HepG2 (cell line): Measurements from ENCODE around the gene VAV2. TPM values are rescaled to one million over a fixed set of nuclear protein-coding genes. Genes with fewer than 3 reads are reported as not detected.
A peak's percentile ranks its signal among the peaks of the same experiment; 100 is the strongest.

Experiments used
- BCL3 ChIP-seq: sonication (generic); formaldehyde crosslinking; IDR thresholded peaks from 2 replicates; pipeline ENCODE4 v1.5.1; 2020; ENCODE audit warnings: mild to moderate bottlenecking, missing genetic modification reagents, moderate library complexity
- EZH2 ChIP-seq: conservative IDR thresholded peaks from 2 replicates; pipeline ENCODE4 v1.6.1; 2012; ENCODE audit warnings: mild to moderate bottlenecking, low read depth, low read length, moderate library complexity
- NAIF1 ChIP-seq: sonication (generic); formaldehyde crosslinking; IDR thresholded peaks from 2 replicates; pipeline ENCODE4 v1.5.0; 2020; ENCODE audit warnings: mild to moderate bottlenecking, missing genetic modification reagents, borderline replicate concordance
- NCOA1 ChIP-seq: sonication (generic); formaldehyde crosslinking; IDR thresholded peaks from 2 replicates; pipeline ENCODE4 v1.9.0; 2021; ENCODE audit warnings: missing genetic modification reagents
- SPEN ChIP-seq: sonication (generic); formaldehyde crosslinking; IDR thresholded peaks from 2 replicates; pipeline ENCODE4 v1.5.1; 2020; ENCODE audit warnings: low read depth, mild to moderate bottlenecking, missing genetic modification reagents
- ZBTB10 ChIP-seq: sonication (generic); formaldehyde crosslinking; IDR thresholded peaks from 2 replicates; pipeline ENCODE4 v1.4.0; 2020; ENCODE audit warnings: missing genetic modification reagents, borderline replicate concordance
- ZNF280D ChIP-seq: sonication (generic); formaldehyde crosslinking; IDR thresholded peaks from 2 replicates; pipeline ENCODE4 v1.5.1; 2020; ENCODE audit warnings: mild to moderate bottlenecking, missing genetic modification reagents
- polyA plus RNA-seq, 8 experiments: library from polyadenylated mRNA; depleted of rRNA in 3 of 8; stranded (reverse) in 7 of 8; unstranded in 1 of 8; fragments of >200 nt; fragmentation: Illumina TruSeq in 4 of 8; extraction: Trizol in 4 of 8; gene quantifications; 2 replicates each; pipeline versions ENCODE4 v1.2.1 to v1.2.3, GENCODE V29; 2011 to 2016; ENCODE audit warnings: low read depth in 4 of 8, missing spikeins in 1 of 8, mixed read lengths in 1 of 8; ENCODE audit not compliant: insufficient read depth in 1 of 8
- total RNA-seq, 5 experiments: library from RNA; depleted of rRNA; stranded (reverse); fragments of >200 nt; fragmentation: Illumina TruSeq; extraction: Trizol; gene quantifications; 2 replicates each; pipeline ENCODE4 v1.2.3, GENCODE V29; 2016; ENCODE audit warnings: low read depth in 1 of 5
- TF ChIP-seq, protein P1 (sequence below): sonication (generic); formaldehyde crosslinking; conservative IDR thresholded peaks from 2 replicates; pipeline ENCODE4 v1.4.0; 2020; ENCODE audit warnings: missing genetic modification reagents
- TF ChIP-seq, protein P2 (sequence below): sonication (generic); formaldehyde crosslinking; IDR thresholded peaks from 2 replicates; pipeline ENCODE4 v1.4.0; 2020; ENCODE audit warnings: mild to moderate bottlenecking, low read depth, missing genetic modification reagents
- TF ChIP-seq, protein P3 (sequence below): sonication (generic); formaldehyde crosslinking; IDR thresholded peaks from 2 replicates; pipeline ENCODE4 v1.8.0; 2022; ENCODE audit warnings: missing genetic modification reagents, mild to moderate bottlenecking, moderate library complexity, borderline replicate concordance

VAV2 gene
- total and polyA plus RNA-seq, 2 of the 13 experiments (the other 11 are each of a cell fraction or from before 2014, with no cell fraction given) = 22.5 to 22.9 TPM

- TF ChIP-seq NCOA1 (CRISPR knock-in tag) = no peak
- TF ChIP-seq NAIF1 (CRISPR knock-in tag) = no peak
- TF ChIP-seq, protein P1, sequence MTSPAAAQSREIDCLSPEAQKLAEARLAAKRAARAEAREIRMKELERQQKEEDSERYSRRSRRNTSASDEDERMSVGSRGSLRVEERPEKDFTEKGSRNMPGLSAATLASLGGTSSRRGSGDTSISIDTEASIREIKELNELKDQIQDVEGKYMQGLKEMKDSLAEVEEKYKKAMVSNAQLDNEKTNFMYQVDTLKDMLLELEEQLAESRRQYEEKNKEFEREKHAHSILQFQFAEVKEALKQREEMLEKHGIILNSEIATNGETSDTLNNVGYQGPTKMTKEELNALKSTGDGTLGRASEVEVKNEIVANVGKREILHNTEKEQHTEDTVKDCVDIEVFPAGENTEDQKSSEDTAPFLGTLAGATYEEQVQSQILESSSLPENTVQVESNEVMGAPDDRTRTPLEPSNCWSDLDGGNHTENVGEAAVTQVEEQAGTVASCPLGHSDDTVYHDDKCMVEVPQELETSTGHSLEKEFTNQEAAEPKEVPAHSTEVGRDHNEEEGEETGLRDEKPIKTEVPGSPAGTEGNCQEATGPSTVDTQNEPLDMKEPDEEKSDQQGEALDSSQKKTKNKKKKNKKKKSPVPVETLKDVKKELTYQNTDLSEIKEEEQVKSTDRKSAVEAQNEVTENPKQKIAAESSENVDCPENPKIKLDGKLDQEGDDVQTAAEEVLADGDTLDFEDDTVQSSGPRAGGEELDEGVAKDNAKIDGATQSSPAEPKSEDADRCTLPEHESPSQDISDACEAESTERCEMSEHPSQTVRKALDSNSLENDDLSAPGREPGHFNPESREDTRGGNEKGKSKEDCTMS (CRISPR knock-in tag) = no peak
- 0 out of 2 replicates have a peak, but pooled peaks have one; percentile 56 for TF ChIP-seq SPEN
- TF ChIP-seq, protein P2, sequence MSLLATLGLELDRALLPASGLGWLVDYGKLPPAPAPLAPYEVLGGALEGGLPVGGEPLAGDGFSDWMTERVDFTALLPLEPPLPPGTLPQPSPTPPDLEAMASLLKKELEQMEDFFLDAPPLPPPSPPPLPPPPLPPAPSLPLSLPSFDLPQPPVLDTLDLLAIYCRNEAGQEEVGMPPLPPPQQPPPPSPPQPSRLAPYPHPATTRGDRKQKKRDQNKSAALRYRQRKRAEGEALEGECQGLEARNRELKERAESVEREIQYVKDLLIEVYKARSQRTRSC = 0 out of 2 replicates have a peak, but pooled peaks have one; percentile 49
- TF ChIP-seq EZH2 = no peak
- TF ChIP-seq BCL3 (CRISPR knock-in tag) = no peak; the same call in 1 of the 2 replicates
- TF ChIP-seq, protein P3, sequence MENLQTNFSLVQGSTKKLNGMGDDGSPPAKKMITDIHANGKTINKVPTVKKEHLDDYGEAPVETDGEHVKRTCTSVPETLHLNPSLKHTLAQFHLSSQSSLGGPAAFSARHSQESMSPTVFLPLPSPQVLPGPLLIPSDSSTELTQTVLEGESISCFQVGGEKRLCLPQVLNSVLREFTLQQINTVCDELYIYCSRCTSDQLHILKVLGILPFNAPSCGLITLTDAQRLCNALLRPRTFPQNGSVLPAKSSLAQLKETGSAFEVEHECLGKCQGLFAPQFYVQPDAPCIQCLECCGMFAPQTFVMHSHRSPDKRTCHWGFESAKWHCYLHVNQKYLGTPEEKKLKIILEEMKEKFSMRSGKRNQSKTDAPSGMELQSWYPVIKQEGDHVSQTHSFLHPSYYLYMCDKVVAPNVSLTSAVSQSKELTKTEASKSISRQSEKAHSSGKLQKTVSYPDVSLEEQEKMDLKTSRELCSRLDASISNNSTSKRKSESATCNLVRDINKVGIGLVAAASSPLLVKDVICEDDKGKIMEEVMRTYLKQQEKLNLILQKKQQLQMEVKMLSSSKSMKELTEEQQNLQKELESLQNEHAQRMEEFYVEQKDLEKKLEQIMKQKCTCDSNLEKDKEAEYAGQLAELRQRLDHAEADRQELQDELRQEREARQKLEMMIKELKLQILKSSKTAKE = no peak; the same call in 1 of the 2 replicates
- TF ChIP-seq ZNF280D (CRISPR knock-in tag) = no peak
- no peak for TF ChIP-seq ZBTB10 (CRISPR knock-in tag)
Observed at GRCh38 chr9:134024828-134025605, 32.9 kb upstream of the VAV2 start, which contains the start of gene BRD3OS (continued).
